IPS DF 4.7 (cell line): Measurements from ENCODE around the gene TBC1D16.
"Not testable (repeated sequence)": the region's sequence is repeated elsewhere in the genome, so short reads cannot be mapped to it uniquely, and the experiment has no call there.

Source experiments
- DNase-seq: peaks from one replicate; pipeline ENCODE4 v3.0.0-alpha.2; 2013; ENCODE audit warnings: low spot score; ENCODE audit errors: extremely low read depth

Gene TBC1D16

DNA sequence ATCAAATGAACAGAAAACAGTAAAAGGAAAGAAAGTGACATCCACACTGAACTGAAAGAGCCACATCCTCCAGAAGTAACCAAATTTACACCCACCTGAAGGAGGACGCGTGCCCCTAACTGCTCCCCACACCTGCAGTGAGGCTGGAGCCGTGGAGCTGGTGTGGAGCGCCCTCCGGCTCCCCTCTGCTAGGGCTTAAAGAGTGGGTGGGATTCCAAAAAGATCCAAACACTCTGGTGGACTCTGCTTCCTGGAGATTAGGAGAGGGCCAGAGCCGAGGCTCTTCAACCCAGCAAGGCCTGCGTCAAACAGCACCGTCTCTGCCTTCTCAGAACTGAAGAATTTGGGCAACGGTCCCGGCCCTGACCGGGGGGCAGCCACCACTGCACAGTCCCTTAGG is 16.0 kb upstream of the TBC1D16 start:
- DNase-seq: no peak

DNA sequence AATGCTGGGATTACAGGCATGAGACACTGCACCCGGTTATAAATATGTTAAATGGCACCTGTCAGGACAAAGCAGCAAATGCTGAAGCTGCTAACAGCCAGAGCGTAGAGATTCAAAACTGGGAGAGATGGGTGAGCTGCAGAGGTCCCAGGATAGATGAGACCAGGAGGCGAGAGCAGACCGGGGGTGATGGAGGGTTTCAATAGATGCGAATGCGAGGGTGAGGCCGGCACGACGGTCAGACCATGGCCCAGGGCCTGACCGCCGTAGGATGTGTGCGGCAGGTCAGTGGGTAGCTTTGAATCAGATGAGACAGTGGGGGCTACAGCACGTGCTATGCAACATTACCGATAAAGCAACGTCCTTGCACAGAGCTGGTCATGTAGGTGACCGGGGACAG is 15.0 kb upstream of the TBC1D16 start:
- no peak for DNase-seq

GRCh38 chr17:80049986-80050385 is 14.3 kb upstream of the TBC1D16 start:
- no peak for DNase-seq

- DNase-seq: no peak
Observed at GRCh38 chr17:80047176-80047575, 11.5 kb upstream of the TBC1D16 start.

DNA sequence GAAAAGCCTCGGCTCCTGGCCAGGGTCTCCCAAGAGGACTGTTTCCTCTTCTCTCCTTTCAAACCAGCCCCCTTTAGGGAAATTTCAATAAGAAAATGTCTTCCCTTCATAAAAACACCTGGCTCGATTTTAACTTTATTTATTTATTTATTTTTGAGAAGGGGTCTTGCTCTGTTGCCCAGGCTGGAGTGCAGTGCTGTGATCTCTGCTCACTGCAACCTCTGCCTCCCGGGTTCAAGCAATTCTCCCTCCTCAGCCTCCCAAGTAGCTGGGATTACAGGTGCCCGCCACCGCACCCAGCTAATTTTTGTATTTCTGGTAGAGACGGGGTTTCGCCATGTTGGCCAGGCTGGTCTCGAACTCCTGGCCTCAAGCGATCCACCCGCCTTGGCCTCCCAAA is 11.0 kb upstream of the TBC1D16 start:
- DNase-seq: not testable (repeated sequence)

GRCh38 chr17:80045703-80046102 is 10.0 kb upstream of the TBC1D16 start:
- no peak for DNase-seq

- no peak for DNase-seq
Observed at GRCh38 chr17:80043963-80044362, 8.3 kb upstream of the TBC1D16 start.

GRCh38 chr17:80036715-80037477 is 1.2 kb upstream of the TBC1D16 start:
- DNase-seq: no peak

- no peak for DNase-seq
Observed at GRCh38 chr17:80035937-80036714, 454 bp upstream of the TBC1D16 start, which contains the start of gene CCDC40. CCDC40 (plus strand) TSS chr17:80036642; CDS start chr17:80036663, 21 bp downstream.

DNA sequence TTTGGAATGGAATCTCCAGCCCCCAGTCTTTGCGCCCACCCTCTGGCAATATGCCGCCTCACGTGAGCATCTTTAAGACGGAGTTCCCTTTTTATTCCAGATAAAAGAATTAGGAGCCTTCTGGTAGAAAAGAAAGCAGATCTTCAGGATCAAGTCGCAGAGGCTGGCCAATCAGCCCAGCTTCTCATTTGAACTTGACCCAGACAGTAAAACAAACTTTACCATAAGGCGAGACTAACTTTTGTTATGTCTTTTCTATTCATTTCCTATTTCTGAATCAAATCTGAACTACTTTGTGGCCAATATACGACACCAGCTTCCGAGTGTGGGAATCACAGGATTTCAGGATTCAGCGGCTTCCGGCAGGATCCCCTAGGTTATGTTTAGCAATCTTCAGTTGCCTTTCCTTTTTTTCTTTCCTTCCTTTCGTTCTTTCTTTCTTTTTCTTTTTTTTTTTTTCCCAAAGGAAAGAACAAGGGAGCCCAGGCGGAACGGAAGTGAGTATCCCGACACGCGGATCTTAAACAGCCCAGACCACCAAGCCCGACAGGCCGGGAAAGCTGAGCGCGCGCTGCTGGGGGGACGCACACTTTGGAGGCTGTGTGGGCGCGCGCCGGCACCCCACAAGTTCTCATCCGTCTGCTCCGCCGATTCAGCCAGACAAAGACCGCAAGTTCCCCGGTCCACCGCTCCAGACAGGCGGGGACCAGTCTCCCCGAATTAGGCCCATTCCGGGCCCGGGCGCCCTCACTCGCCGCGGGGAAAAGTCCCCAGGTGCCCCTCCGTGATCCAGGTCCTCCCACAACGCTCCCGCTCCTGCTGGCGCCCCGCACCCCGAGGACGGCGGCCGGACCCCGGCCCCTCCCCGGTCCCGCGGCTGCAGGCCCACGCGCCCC is 633 bp downstream of the TBC1D16 start:
- DNase-seq: no peak

DNA sequence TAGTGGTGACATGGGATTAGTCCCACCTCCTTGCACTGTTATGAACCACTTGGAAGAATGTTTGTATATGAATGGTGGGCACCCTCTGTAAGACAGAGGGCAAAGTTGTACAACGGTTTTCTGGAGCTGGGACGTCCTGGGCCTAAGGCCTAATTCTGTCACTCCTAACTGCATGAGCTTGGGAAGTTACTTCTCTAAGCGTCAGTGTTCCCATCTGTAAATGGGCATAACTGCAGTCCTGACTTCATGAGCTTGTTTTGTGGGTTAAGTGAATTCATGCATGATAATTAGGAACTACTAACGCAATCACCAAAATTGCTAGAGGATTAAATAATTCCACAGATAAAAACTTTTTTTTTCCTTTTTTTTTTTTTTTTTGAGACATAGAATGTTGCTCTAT is 1.8 kb downstream of the TBC1D16 start:
- no peak for DNase-seq

DNA sequence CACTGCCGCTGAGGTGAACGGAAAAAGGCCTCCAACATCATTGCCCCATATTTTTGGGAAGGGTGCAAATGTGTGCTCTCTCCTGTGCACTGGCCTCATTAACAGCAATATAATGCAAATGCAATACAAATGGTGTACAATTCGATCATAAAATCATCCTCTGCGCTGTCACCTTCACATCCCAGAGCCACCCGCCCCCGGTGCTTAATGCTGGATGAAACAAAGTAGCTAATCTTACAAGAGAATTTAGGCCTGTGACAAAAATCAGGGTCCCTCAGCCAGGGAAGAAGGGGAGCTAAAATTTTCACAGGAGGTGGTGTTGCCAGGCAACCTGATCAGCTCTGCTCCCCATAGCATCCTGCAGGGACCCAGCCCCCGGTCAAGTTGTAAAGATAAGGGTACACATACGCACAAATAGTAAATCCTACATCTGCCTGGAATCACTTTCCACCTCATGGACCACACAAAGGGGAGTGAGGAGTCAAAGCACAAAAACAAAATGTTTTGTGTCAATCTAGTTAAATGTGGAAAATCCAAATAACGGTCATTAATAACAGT is 3.0 kb downstream of the TBC1D16 start:
- DNase-seq: no peak

- no peak for DNase-seq
Observed at GRCh38 chr17:80031691-80032430, 3.8 kb downstream of the TBC1D16 start.

DNA sequence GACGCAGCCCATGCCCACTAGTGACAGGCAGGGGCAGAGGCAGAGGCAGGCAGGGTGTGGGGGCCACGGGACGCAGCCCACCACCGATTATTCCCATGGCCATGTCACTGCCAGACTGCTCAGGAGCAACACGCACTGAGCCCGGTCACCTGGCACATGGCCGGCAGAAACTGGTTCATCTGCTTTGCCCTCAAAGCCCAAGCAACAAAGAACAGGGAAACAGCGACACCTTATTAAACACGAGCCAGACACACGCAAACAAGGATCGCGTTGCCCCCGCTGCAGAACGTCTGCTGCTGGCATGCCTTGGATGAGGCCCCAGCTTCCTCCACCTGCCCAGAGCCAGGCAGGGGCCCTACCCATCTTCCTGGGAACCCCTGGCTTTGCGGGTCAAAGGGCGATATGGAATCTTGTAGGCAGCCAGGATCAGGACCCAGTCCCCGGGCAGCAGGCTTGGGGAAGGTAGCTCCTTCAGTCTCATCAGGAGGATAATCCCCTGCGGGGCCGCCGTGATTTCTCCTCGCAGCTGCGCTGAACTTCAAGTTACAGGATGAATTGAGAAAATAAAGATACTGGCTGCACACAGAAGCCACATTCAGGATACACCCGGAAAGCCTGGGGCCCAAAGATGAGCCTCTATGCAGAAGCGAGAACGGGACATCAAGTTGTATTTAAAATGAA is 4.8 kb downstream of the TBC1D16 start:
- DNase-seq: no peak

DNA sequence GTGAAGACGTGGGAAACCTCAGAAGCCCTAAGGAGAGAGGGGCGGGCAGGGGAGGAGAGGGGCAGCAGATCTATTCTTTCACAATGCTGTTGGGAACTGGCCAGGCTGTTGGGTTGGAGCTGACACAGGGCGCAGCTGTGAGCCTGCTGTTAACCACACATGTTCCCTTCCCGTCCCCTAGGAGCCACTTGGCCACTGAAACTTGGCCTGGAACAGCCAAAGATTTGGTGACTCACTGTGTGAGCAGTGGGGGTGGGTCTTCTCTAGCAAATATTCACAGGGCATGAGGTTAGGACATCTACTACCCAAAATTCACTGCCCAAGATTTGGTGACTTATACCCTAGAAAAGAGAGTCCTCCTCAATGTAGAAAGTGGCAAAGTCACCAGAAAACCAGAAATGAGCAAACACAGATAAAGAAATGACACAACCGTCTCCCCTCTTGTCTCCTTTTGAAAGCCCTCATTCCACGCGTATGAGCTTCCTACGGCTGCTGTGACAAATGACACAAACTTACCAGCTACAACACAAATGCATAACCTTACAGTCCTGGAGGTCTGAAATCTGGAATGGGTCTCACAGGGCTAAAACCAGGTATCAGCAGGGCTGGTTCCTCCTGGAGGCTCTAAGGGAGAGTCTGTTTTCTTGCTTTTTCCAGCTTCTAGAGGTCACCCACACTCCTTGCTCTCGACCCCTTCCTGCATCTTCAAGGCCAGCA is 6.3 kb downstream of the TBC1D16 start:
- no peak for DNase-seq

- DNase-seq: no peak
Observed at GRCh38 chr17:80028030-80028429, 7.6 kb downstream of the TBC1D16 start.

GRCh38 chr17:80027043-80027435 is 8.6 kb downstream of the TBC1D16 start:
- DNase-seq: no peak

- DNase-seq: no peak
Observed at GRCh38 chr17:80026359-80027042, 9.2 kb downstream of the TBC1D16 start.

- no peak for DNase-seq
Observed at GRCh38 chr17:80025796-80026195, 9.9 kb downstream of the TBC1D16 start.
